PC-3 (cell line): ENCODE measurements around the gene MYADM. TPM values are rescaled to one million over a fixed set of nuclear protein-coding genes. Genes with fewer than 3 reads are reported as not detected.

ENCODE experiments used
- ATAC-seq: fragments of 200-7000 bp; cut with Tn5 transposase; 2 replicates; pipeline ENCODE4 v1.9.1; 2020; ENCODE audit warnings: mild to moderate bottlenecking, moderate library complexity
- BruUV-seq: library from RNA; stranded (reverse); fragments of 400-500 nt; replicated peaks from 2 replicates; lab custom pipeline; 2021; lab: Mats Ljungman, UMichigan
- CTCF ChIA-PET: fragments of 300-600 bp; sonication (Branson Sonifier 250); formaldehyde crosslinking; loops from one replicate; lab custom pipeline; 2022; ENCODE audit warnings: antibody characterized with exemption; lab: Charles Lee
- POLR2A ChIA-PET: fragments of 300-600 bp; sonication (Branson Sonifier 250); formaldehyde crosslinking; loops from one replicate; lab custom pipeline; 2022; ENCODE audit warnings: antibody characterized with exemption; ENCODE audit not compliant: unreplicated experiment; lab: Charles Lee
- DNase-seq: peaks from one replicate; pipeline ENCODE4 v3.0.0-alpha.2; 2015
- H2AFZ ChIP-seq: fragments of 300-600 bp; sonication (generic); 2 replicates; pipeline ENCODE4 v1.6.0; 2016; ENCODE audit warnings: antibody characterized with exemption, low read length
- H3F3A ChIP-seq: fragments of 300-600 bp; sonication (generic); one replicate; pipeline ENCODE4 v1.6.0; 2017; ENCODE audit warnings: antibody characterized with exemption, low read length, control low read depth, mild to moderate bottlenecking; ENCODE audit not compliant: unreplicated experiment
- H3K27ac ChIP-seq: fragments of 300-600 bp; sonication (generic); 2 replicates; pipeline ENCODE4 v1.5.1; 2016; ENCODE audit warnings: mild to moderate bottlenecking, low read length
- H3K27me3 ChIP-seq: fragments of 300-600 bp; sonication (generic); 2 replicates; pipeline ENCODE4 v1.6.1; 2016; ENCODE audit warnings: low read length, mixed read lengths
- H3K36me3 ChIP-seq: fragments of 300-600 bp; sonication (generic); 2 replicates; pipeline ENCODE4 v1.6.1; 2016; ENCODE audit warnings: low read depth, mixed run types, low read length, mixed read lengths
- H3K4me1 ChIP-seq: fragments of 300-600 bp; sonication (generic); 2 replicates; pipeline ENCODE4 v1.5.1; 2016; ENCODE audit warnings: low read length; ENCODE audit not compliant: insufficient read depth
- H3K4me2 ChIP-seq: fragments of 300-600 bp; sonication (generic); 2 replicates; pipeline ENCODE4 v1.6.0; 2016; ENCODE audit warnings: low read length
- H3K4me3 ChIP-seq: fragments of 300-600 bp; sonication (generic); 2 replicates; pipeline ENCODE4 v1.5.1; 2016; ENCODE audit warnings: mild to moderate bottlenecking, low read length, mixed read lengths
- H3K79me2 ChIP-seq: fragments of 300-600 bp; sonication (generic); 2 replicates; pipeline ENCODE4 v1.6.1; 2017; ENCODE audit warnings: low read length, mixed read lengths
- H3K9ac ChIP-seq: fragments of 300-600 bp; sonication (generic); 2 replicates; pipeline ENCODE4 v1.6.0; 2016; ENCODE audit warnings: mild to moderate bottlenecking, low read length
- H3K9me2 ChIP-seq: fragments of 300-600 bp; sonication (generic); replicated peaks from 2 replicates; pipeline ENCODE4 v1.6.1; 2016; ENCODE audit warnings: mixed run types, low read length, mixed read lengths
- H3K9me3 ChIP-seq: fragments of 300-600 bp; sonication (generic); 2 replicates; pipeline ENCODE4 v1.6.1; 2016; ENCODE audit warnings: low read length, mixed read lengths
- H4K20me1 ChIP-seq: fragments of 300-600 bp; sonication (generic); 2 replicates; pipeline ENCODE4 v1.6.1; 2016; ENCODE audit warnings: low read length, mixed read lengths
- CTCF ChIP-seq: fragments of 300-600 bp; sonication (generic); conservative IDR thresholded peaks from 2 replicates; pipeline ENCODE4 v1.5.1; 2017; ENCODE audit warnings: antibody characterized with exemption, low read depth, mild to moderate bottlenecking, low read length
- EZH2 ChIP-seq: fragments of 300-600 bp; sonication (generic); IDR thresholded peaks from one replicate; pipeline ENCODE4 v1.6.1; 2017; ENCODE audit warnings: antibody characterized with exemption, mild to moderate bottlenecking, low read length; ENCODE audit not compliant: unreplicated experiment
- EZH2phosphoT487 ChIP-seq: fragments of 300-600 bp; sonication (generic); IDR thresholded peaks from 2 replicates; pipeline ENCODE4 v1.6.1; 2018; ENCODE audit warnings: mild to moderate bottlenecking, antibody characterized with exemption, low read length, borderline replicate concordance
- intact Hi-C: fragments of 100-400 bp; cut with micrococcal nuclease; formaldehyde crosslinking; loops from 2 replicates; pipeline ENCODE4 v1.9.0; 2023
- total RNA-seq: library from RNA; depleted of rRNA; stranded (reverse); fragments of >200 nt; gene quantifications from 2 replicates; pipeline ENCODE4 v1.2.3, GENCODE V29; 2014

Gene MYADM
- total RNA-seq, 1 experiment from 2014 or later = 63.5 TPM

- Histone ChIP-seq H3K27me3 (no peaks in the 10 kb centered on the region), H3K4me3 (peak overlapping the region; percentile 17; the same call in 1 of the 2 replicates), H4K20me1 (peaks cover 19% of the 10 kb centered on the region; the same call in 1 of the 2 replicates), H3K9me2 (no peaks in the 10 kb centered on the region), H3K4me1 (peaks cover 18% of the 10 kb centered on the region), H3K79me2 (peaks cover 50% of the 10 kb centered on the region), H3F3A (no peaks in the 10 kb centered on the region), H3K9ac (no peak overlapping the region), H3K27ac (no peak overlapping the region), H3K4me2 (peak overlapping the region; percentile 49; the same call in 1 of the 2 replicates), H3K36me3 (peaks cover 21% of the 10 kb centered on the region), H2AFZ (no peak overlapping the region), H3K9me3 (no peaks in the 10 kb centered on the region)
- ATAC-seq (no peak), DNase-seq (no peak)
- no peak for TF ChIP-seq EZH2
- ChIA-PET CTCF (no interaction called here), POLR2A (no interaction called here)
- intact Hi-C loops = no loop called here
- no TSS peak for BruUV-seq
These were observed 2.8 kb downstream of the MYADM start for GRCh38 chr19:53870485-53870844.

- Histone ChIP-seq H3K4me2 (no peak overlapping the region), H3K9me2 (no peaks in the 10 kb centered on the region), H3F3A (no peaks in the 10 kb centered on the region), H3K4me1 (peaks cover 9% of the 10 kb centered on the region), H3K36me3 (peaks cover 25% of the 10 kb centered on the region), H3K79me2 (peaks cover 50% of the 10 kb centered on the region), H3K27me3 (no peaks in the 10 kb centered on the region), H4K20me1 (peaks cover 24% of the 10 kb centered on the region; the same call in 1 of the 2 replicates), H3K27ac (no peak overlapping the region), H3K4me3 (no peak overlapping the region), H3K9ac (no peak overlapping the region), H2AFZ (no peak overlapping the region), H3K9me3 (no peaks in the 10 kb centered on the region)
- ChIA-PET CTCF (no interaction called here), POLR2A (interaction anchor here (0.6 kb wide), 1 partner anchor 19 kb away, joined by 3 read pairs; no protein-coding TSS in a partner anchor)
- no peak for ATAC-seq
- no peak for TF ChIP-seq EZH2phosphoT487
- no peak for TF ChIP-seq EZH2
- TF ChIP-seq CTCF = no peak
- DNase-seq = no peak
- intact Hi-C loops = no loop called here
- no TSS peak for BruUV-seq
These were observed 3.8 kb downstream of the MYADM start for GRCh38 chr19:53871454-53871853.

- peaks cover 24% of the 10 kb centered on the region; the same call in 1 of the 2 replicates for H4K20me1 ChIP-seq
- ChIA-PET CTCF (no interaction called here), POLR2A (interaction anchor here (0.6 kb wide), 1 partner anchor 108 kb away, joined by 4 read pairs; no protein-coding TSS in a partner anchor)
- no peak for ATAC-seq
- no peaks in the 10 kb centered on the region for H3F3A ChIP-seq
- no peaks in the 10 kb centered on the region for H3K9me3 ChIP-seq
- H2AFZ ChIP-seq = no peak overlapping the region
- no peaks in the 10 kb centered on the region for H3K9me2 ChIP-seq
- H3K27ac ChIP-seq = no peak overlapping the region
- intact Hi-C loops = no loop called here
- peaks cover 50% of the 10 kb centered on the region for H3K79me2 ChIP-seq
- peaks cover 25% of the 10 kb centered on the region for H3K36me3 ChIP-seq
- no peaks in the 10 kb centered on the region for H3K27me3 ChIP-seq
- no peak overlapping the region for H3K4me2 ChIP-seq
- no peaks in the 10 kb centered on the region for H3K4me1 ChIP-seq
- no peak for DNase-seq
- no peak overlapping the region for H3K4me3 ChIP-seq
- BruUV-seq = no TSS peak
- H3K9ac ChIP-seq = no peak overlapping the region
- TF ChIP-seq EZH2phosphoT487 (no peak), EZH2 (no peak)
These were observed 5.1 kb downstream of the MYADM start for GRCh38 chr19:53872762-53873161.
